GM12872 (cell line): ENCODE data around the gene FAM114A2.

Experiments
- TF ChIP-seq, protein P1 (sequence below): IDR thresholded peaks from 3 replicates; pipeline ENCODE4 v1.5.1; 2011; ENCODE audit warnings: low read depth, mild to moderate bottlenecking, low read length, moderate library complexity; ENCODE audit not compliant: insufficient read depth

The FAM114A2 gene

DNA sequence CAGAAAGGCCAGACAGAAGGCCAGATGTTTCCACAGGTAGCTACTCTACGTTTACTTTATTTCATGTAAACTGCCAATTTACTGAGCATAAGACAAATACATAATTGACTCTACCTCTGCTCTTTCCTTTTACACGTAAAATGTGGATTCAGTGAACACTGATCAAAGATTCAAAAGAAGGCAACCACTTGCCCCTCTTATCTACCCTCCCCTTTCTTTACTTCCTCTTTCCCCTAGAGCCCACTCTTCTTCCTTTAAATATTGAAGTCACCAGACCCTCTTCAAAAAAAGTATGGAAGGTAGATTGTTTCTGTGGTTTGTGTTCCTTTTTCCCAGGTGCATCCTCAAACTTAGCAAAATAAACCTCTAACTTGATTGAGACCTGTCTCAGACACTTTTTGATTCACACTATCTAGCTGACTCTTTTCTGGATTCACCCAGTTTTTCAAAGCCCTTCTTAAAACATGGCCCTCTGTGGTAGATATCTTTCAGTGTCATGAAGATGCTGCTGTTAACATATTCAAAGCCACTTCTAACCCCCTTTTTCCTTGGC lies 6.7 kb downstream of the FAM114A2 start:
- TF ChIP-seq, protein P1, sequence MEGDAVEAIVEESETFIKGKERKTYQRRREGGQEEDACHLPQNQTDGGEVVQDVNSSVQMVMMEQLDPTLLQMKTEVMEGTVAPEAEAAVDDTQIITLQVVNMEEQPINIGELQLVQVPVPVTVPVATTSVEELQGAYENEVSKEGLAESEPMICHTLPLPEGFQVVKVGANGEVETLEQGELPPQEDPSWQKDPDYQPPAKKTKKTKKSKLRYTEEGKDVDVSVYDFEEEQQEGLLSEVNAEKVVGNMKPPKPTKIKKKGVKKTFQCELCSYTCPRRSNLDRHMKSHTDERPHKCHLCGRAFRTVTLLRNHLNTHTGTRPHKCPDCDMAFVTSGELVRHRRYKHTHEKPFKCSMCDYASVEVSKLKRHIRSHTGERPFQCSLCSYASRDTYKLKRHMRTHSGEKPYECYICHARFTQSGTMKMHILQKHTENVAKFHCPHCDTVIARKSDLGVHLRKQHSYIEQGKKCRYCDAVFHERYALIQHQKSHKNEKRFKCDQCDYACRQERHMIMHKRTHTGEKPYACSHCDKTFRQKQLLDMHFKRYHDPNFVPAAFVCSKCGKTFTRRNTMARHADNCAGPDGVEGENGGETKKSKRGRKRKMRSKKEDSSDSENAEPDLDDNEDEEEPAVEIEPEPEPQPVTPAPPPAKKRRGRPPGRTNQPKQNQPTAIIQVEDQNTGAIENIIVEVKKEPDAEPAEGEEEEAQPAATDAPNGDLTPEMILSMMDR, result no peak

DNA sequence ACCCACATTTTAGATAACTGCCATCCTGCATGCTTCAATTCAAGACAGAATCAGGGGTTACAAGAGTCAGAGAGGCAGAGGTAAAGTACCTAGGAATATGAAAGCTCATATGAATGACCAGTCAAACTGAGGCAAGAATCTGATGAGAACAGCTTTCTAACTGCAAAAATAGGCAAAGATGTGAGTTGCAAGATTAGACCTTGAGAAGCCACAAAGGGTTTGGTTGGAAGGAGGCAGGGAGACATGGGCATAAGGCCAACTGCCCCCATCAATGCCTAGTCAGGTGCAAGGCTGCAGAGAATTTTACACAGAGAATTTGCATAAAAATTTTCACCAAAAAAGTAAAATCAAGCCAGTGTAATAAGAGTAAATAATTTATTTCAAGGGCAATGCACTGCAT lies 12.8 kb downstream of the FAM114A2 start:
- TF ChIP-seq, protein P1, result no peak

DNA sequence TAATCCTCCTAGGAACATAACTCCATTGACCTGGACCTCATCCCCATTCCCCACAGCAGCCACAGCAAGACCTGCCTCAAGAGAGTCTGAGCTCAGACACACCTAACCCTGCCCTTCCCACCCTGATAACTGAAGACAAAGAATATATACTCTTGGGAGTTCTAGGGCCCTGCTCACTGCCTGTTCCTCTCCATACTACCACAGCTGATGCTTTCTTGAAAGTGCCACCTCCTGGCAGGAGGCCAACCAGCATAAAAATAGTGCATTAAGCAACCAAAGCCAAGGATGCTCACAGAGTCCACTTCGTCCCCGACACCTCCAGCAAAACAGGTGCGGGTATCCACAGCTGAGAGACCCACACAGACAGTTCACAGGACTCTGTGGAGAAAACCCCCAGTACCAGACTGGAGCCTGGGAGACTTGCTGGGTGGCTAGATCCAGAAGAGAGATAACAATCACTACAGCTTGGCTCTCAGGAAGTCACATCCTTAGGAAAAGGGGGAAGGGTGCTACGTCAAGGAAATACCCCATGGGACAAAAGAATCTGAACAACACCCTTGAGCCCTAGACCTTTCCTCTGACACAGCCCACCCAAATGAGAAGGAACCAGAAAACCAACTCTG lies 23.5 kb downstream of the FAM114A2 start:
- TF ChIP-seq, protein P1, result no peak

DNA sequence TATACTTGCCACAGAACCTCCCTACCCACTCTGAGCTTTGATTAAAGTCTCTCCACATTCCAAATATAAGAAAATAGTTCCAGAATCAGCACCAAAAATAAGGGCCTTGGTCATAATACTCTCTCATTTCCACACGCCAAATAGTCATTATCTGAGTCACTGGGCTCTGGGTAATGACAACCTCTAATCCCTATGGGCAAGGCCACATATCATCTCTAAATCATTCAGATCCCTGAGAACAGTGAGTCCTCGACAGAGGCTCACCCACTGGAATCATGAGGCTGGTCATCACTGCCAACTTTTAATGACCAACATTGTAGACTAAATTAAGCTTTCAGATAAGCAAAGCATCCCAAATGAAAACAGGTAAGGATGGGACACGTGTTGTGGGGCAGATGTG lies 28.1 kb downstream of the FAM114A2 start:
- TF ChIP-seq, protein P1, result no peak

DNA sequence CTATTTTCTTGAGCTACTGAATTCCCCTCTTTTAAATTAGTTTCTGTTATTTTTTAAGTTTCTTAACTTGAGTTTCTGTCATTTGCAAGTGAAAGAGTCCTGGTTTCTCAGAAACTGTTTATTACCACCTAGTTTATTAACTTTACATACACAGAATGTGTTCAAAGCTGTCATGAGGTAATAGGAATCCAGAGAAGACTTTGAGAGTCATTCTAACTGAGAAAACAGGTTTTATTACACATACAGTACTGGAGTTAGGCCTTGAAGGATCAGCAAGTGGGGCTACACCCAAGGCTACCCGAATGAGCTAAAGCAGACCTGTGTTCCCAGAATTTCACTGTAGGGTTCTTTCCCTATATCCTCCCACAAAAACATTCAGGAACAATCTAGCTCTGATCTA lies 33.1 kb downstream of the FAM114A2 start:
- TF ChIP-seq, protein P1, result no peak

DNA sequence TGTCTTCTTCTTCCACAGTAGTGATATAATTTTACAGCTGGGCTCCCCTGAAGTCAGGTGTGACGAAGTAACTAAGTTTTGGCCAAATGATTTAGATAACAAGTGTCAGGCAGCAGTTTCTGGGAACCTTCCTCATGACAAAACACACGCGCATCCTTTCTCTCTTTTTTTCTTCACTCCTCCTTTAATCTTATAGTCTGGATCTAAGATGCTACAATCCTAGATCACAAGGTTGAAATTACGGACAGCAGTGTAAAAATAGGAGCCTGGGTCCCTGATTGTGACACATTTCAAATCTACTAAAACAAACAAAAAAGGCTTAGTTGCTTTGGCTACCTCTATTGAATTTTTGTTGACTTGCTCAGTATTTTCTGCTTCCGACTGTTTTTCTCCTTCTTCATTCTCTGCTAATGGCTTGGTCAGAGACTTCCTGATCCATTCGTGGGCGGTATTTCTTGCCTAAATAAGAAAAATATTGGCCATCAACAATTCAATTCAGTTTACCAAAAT lies 36.1 kb downstream of the FAM114A2 start:
- TF ChIP-seq, protein P1, result no peak

DNA sequence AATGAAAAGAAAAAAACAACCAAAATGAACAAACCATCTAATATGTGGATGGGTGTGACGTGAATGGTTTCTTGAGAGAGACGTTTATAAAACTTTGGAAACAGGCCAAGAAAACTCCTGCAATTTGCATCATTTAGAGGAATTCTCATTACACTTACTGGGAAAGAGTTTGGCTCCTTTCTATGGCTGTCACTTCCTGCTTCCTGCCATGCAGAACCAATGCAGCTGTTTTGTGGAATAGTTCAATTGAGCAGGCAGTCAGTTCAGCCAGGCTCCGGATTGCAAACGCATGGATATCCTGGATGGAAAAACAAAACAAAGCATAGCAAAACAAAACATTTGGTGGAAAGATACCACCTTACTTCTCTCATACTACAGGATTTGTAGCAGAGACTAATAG lies 36.6 kb downstream of the FAM114A2 start:
- TF ChIP-seq, protein P1, result no peak
